CD4-positive, CD25-positive, alpha-beta regulatory T cell (primary cell): ENCODE results near the gene MTOR. TPM values are rescaled to one million over a fixed set of nuclear protein-coding genes. Genes with fewer than 3 reads are reported as not detected.
A peak's percentile ranks its signal among the peaks of the same experiment; 100 is the strongest.
"Not testable (repeated sequence)": the region's sequence is repeated elsewhere in the genome, so short reads cannot be mapped to it uniquely, and the experiment has no call there.

Source experiments
- ATAC-seq, 2 donors: fragments of 150-1000 bp; cut with Tn5 transposase; one replicate each; pipeline ENCODE4 v1.10.0; 2021; ENCODE audit warnings: low read depth in 2 of 2, moderate number of reproducible peaks in 2 of 2, moderate library complexity in 1 of 2
- DNase-seq, 3 donors: peaks; one replicate each; pipeline versions ENCODE4 v3.0.0 to v3.0.0-alpha.2; 2012 to 2022; ENCODE audit warnings: mixed read lengths in 1 of 3
- H3K27ac ChIP-seq: one replicate; pipeline ENCODE4 v1.7.0; 2013; ENCODE audit warnings: mild to moderate bottlenecking, low read length; ENCODE audit not compliant: insufficient read depth, poor library complexity, severe bottlenecking
- H3K27me3 ChIP-seq: one replicate; pipeline ENCODE4 v1.7.0; 2013; ENCODE audit warnings: low read length; ENCODE audit not compliant: control insufficient read depth, insufficient read depth
- H3K36me3 ChIP-seq: one replicate; pipeline ENCODE4 v1.7.0; 2013; ENCODE audit warnings: mild to moderate bottlenecking, low read length, moderate library complexity; ENCODE audit not compliant: control insufficient read depth, insufficient read depth
- H3K4me1 ChIP-seq: 2 replicates; pipeline ENCODE4 v1.7.0; 2013; ENCODE audit warnings: mild to moderate bottlenecking, low read length; ENCODE audit not compliant: insufficient read depth, control insufficient read depth, poor library complexity, severe bottlenecking
- H3K4me3 ChIP-seq: one replicate; pipeline ENCODE4 v1.7.0; 2013; ENCODE audit warnings: low read depth, mild to moderate bottlenecking, low read length, moderate library complexity
- H3K9me3 ChIP-seq, 2 experiments: 1 replicate in 1 of 2; 2 replicates in 1 of 2; pipeline ENCODE4 v1.7.0; 2013; ENCODE audit warnings: low read length in 2 of 2, mild to moderate bottlenecking in 1 of 2, moderate library complexity in 1 of 2; ENCODE audit not compliant: control insufficient read depth in 2 of 2
- H3K27ac Mint-ChIP-seq, 3 donors: one replicate each; pipeline ENCODE4 v1.8.0; 2020 to 2022; ENCODE audit warnings: mild to moderate bottlenecking in 3 of 3, mixed read lengths in 3 of 3, moderate library complexity in 2 of 3
- H3K27me3 Mint-ChIP-seq: one replicate; pipeline ENCODE4 v1.8.0; 2022; ENCODE audit warnings: mild to moderate bottlenecking, mixed read lengths
- H3K36me3 Mint-ChIP-seq: one replicate; pipeline ENCODE4 v1.8.0; 2020; ENCODE audit warnings: mixed read lengths
- H3K4me1 Mint-ChIP-seq, 4 donors: one replicate each; pipeline ENCODE4 v1.8.0; 2020 to 2022; ENCODE audit warnings: mixed read lengths in 4 of 4, mild to moderate bottlenecking in 1 of 4
- H3K4me3 Mint-ChIP-seq, 4 donors: one replicate each; pipeline ENCODE4 v1.8.0; 2020 to 2022; ENCODE audit warnings: mild to moderate bottlenecking in 4 of 4, mixed read lengths in 4 of 4, moderate library complexity in 3 of 4
- H3K9me3 Mint-ChIP-seq, 7 donors: one replicate each; pipeline ENCODE4 v1.8.0; 2020 to 2022; ENCODE audit warnings: mixed read lengths in 7 of 7, mild to moderate bottlenecking in 3 of 7, moderate library complexity in 2 of 7
- polyA plus RNA-seq, 4 donors: library from polyadenylated mRNA; unstranded; fragments of 300-500 nt; fragmentation: Illumina TruSeq; gene quantifications; one replicate each; pipeline ENCODE4 v1.2.3, GENCODE V29; 2021
- total RNA-seq: library from RNA; stranded (reverse); gene quantifications from one replicate; pipeline ENCODE4 v1.2.3, GENCODE V29; 2022

MTOR gene
- total RNA-seq (48.2 TPM), polyA plus RNA-seq (1 to 10 TPM; 3.9 to 6.0 (median 4.6) TPM)

GRCh38 chr1:11262171-11263049 lies at the start of gene MTOR:
TSS of gene MTOR (minus strand) at chr1:11262551. CDS start at chr1:11259409, 3,142 bp downstream.
- Mint-ChIP-seq H3K27me3 (peaks cover 5% of the 10 kb centered on the region), H3K36me3 (peaks cover 14% of the 10 kb centered on the region), H3K9me3 (no peaks in the 10 kb centered on the region), H3K27ac (peak within 1 kb of the TSS; percentile 93 to 95 (median 93)), H3K4me1 (peaks cover 0 to 27% (median 14%) of the 10 kb centered on the region in 4 donors), H3K4me3 (peak within 1 kb of the TSS; percentile 85 to 92 (median 90))
- H3K27me3 ChIP-seq, result no peaks in the 10 kb centered on the region
- DNase-seq (peak; percentile 96 to 100 (median 98)), ATAC-seq (peak; percentile 97 to 98)
- H3K9me3 ChIP-seq, result no peaks in the 10 kb centered on the region
- peak within 1 kb of the TSS; percentile 94 for H3K4me3 ChIP-seq
- peaks cover 17% of the 10 kb centered on the region for H3K36me3 ChIP-seq
- peaks cover 16% of the 10 kb centered on the region for H3K4me1 ChIP-seq
- H3K27ac ChIP-seq, result peak within 1 kb of the TSS; percentile 72

DNA sequence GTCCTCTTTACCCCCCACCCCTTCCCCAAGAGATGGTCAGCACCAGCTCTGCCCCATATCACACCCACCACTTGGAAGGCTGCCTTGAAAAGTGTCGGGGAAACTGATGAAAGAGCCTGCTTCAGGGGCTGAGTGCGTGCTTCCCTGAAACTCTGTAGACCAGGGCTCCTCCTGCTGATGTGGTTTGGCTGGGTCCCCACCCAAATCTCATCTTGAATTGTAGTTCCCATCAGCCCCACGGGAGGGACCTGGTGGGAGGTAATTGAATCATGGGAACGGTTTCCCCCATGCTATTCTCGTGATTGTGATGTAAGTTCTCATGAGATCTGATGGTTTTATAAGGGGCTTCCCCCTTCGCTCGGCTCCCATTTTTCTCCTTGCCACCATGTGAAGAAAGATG lies 47.0 kb upstream of the MTOR start:
- Histone ChIP-seq H3K9me3 (no peaks in the 10 kb centered on the region), H3K36me3 (no peaks in the 10 kb centered on the region), H3K27me3 (no peaks in the 10 kb centered on the region), H3K4me3 (no peak overlapping the region), H3K27ac (no peak overlapping the region), H3K4me1 (no peaks in the 10 kb centered on the region)
- no peak for ATAC-seq
- no peak for DNase-seq
- H3K36me3 Mint-ChIP-seq, result no peaks in the 10 kb centered on the region
- no peak overlapping the region for H3K4me3 Mint-ChIP-seq
- H3K27ac Mint-ChIP-seq, result no peak overlapping the region
- peaks cover 0 to 4% (median 0%) of the 10 kb centered on the region in 4 donors for H3K4me1 Mint-ChIP-seq
- H3K9me3 Mint-ChIP-seq, result peaks cover 0 to 2% (median 0%) of the 10 kb centered on the region in 7 donors
- peaks cover 4% of the 10 kb centered on the region for H3K27me3 Mint-ChIP-seq

DNA sequence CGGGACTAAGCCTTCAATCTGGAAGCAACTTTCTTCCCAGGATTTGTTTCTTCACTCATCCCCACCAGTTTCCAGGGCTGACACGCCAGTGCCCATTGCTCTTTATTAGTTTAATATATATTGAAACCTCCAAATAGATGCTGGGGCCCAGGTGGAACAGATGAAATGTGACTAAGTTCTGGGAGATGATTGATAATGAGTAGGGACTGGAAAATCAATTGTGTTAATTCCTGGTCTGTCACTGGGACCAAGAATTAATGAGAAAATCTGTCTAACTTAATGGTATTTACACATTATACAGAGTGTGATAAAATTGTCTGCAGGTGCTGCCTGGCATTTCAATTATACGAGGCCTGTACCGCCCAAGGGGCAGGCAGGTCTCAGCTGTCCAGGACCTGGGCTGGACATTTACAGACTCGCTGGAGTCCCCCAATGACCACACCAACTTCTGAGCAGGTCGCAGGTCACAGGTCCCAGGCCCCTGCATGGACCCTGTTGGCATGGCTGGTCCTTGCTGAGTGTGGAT lies 46.4 kb upstream of the MTOR start:
- H3K9me3 ChIP-seq, result no peaks in the 10 kb centered on the region
- no peaks in the 10 kb centered on the region for H3K27me3 ChIP-seq
- Mint-ChIP-seq H3K4me1 (peaks cover 0 to 4% (median 0%) of the 10 kb centered on the region in 4 donors), H3K27ac (no peak overlapping the region), H3K27me3 (peaks cover 4% of the 10 kb centered on the region), H3K36me3 (no peaks in the 10 kb centered on the region), H3K9me3 (peaks cover 0 to 2% (median 0%) of the 10 kb centered on the region in 7 donors), H3K4me3 (no peak overlapping the region)
- H3K4me1 ChIP-seq, result no peaks in the 10 kb centered on the region
- no peak overlapping the region for H3K27ac ChIP-seq
- DNase-seq (no peak), ATAC-seq (no peak)
- no peak overlapping the region for H3K4me3 ChIP-seq
- no peaks in the 10 kb centered on the region for H3K36me3 ChIP-seq

DNA sequence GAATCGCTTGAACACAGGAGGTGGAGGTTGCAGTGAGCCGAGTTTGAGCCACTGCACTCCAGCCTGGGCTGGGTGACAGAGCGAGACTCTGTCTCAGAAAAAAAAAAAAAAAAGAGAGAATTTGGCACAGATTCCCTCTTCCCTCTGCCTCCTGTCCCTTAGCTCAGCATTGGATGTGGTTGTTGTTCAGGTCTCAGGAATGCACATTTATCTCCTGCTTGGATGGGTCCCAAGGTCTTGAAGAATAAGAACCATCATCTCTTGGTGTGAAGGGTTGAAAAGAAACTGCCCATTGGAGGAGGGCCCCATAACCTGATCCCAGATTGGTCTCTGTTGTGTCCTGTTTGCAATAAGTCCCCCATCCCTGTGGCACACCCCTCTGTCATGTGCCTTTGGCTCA lies 45.5 kb upstream of the MTOR start:
- H3K36me3 ChIP-seq, result no peaks in the 10 kb centered on the region
- H3K9me3 Mint-ChIP-seq, result peaks cover 0 to 2% (median 0%) of the 10 kb centered on the region in 7 donors
- DNase-seq, result no peak
- no peak overlapping the region for H3K4me3 Mint-ChIP-seq
- peaks cover 0 to 4% (median 0%) of the 10 kb centered on the region in 4 donors for H3K4me1 Mint-ChIP-seq
- no peak overlapping the region for H3K4me3 ChIP-seq
- H3K27ac Mint-ChIP-seq, result no peak overlapping the region
- H3K27me3 ChIP-seq, result no peaks in the 10 kb centered on the region
- H3K9me3 ChIP-seq, result no peaks in the 10 kb centered on the region
- no peaks in the 10 kb centered on the region for H3K27me3 Mint-ChIP-seq
- H3K36me3 Mint-ChIP-seq, result no peaks in the 10 kb centered on the region
- H3K4me1 ChIP-seq, result no peaks in the 10 kb centered on the region
- ATAC-seq, result no peak
- no peak overlapping the region for H3K27ac ChIP-seq

DNA sequence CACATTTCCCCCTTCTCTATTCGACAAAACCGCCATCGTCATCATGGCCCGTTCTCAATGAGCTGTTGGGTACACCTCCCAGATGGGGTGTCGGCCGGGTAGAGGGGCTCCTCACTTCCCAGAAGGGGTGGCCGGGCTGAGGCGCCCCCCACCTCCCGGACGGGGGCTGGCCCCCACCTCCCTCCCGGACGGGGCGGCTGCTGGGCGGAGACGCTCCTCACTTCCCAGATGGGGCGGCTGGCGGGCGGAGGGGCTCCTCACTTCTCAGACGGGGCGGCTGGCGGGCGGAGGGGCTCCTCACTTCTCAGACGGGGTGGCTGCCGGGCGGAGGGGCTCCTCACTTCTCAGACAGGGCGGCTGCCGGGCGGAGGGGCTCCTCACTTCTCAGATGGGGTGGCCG lies 43.2 kb upstream of the MTOR start:
- not testable (repeated sequence) for H3K36me3 ChIP-seq, H3K9me3 Mint-ChIP-seq, H3K4me1 Mint-ChIP-seq, H3K4me1 ChIP-seq, ATAC-seq, DNase-seq, H3K4me3 Mint-ChIP-seq, H3K36me3 Mint-ChIP-seq, H3K27me3 ChIP-seq, H3K27me3 Mint-ChIP-seq, H3K27ac Mint-ChIP-seq, H3K4me3 ChIP-seq, H3K9me3 ChIP-seq, H3K27ac ChIP-seq

GRCh38 chr1:11302366-11302765 lies 40.0 kb upstream of the MTOR start:
- Mint-ChIP-seq H3K36me3 (peaks cover 3% of the 10 kb centered on the region), H3K27ac (no peak overlapping the region), H3K4me3 (no peak overlapping the region), H3K27me3 (no peaks in the 10 kb centered on the region), H3K9me3 (no peaks in the 10 kb centered on the region), H3K4me1 (peaks cover 0 to 6% (median 2%) of the 10 kb centered on the region in 4 donors)
- Histone ChIP-seq H3K27me3 (no peaks in the 10 kb centered on the region), H3K36me3 (no peaks in the 10 kb centered on the region), H3K4me3 (no peak overlapping the region), H3K9me3 (no peaks in the 10 kb centered on the region), H3K4me1 (no peaks in the 10 kb centered on the region), H3K27ac (no peak overlapping the region)
- ATAC-seq, result no peak
- no peak for DNase-seq

- ATAC-seq (no peak), DNase-seq (no peak)
- H3K36me3 Mint-ChIP-seq, result peaks cover 3% of the 10 kb centered on the region
- no peaks in the 10 kb centered on the region for H3K9me3 ChIP-seq
- H3K27me3 ChIP-seq, result no peaks in the 10 kb centered on the region
- H3K36me3 ChIP-seq, result no peaks in the 10 kb centered on the region
- no peaks in the 10 kb centered on the region for H3K9me3 Mint-ChIP-seq
- H3K27ac ChIP-seq, result no peak overlapping the region
- no peaks in the 10 kb centered on the region for H3K27me3 Mint-ChIP-seq
- no peak overlapping the region for H3K4me3 ChIP-seq
- peaks cover 0 to 9% (median 2%) of the 10 kb centered on the region in 4 donors for H3K4me1 Mint-ChIP-seq
- no peaks in the 10 kb centered on the region for H3K4me1 ChIP-seq
- H3K4me3 Mint-ChIP-seq, result no peak overlapping the region
- no peak overlapping the region for H3K27ac Mint-ChIP-seq
Measured at GRCh38 chr1:11301601-11302000, 39.2 kb upstream of the MTOR start.
